GM18498 (cell line): ENCODE data around the gene ADARB2.

Experiments used
- ATAC-seq: cut with Tn5 transposase; IDR thresholded peaks from one replicate; pipeline ENCODE4 v1.9.1; 2021; ENCODE audit warnings: mild to moderate bottlenecking, moderate library complexity; ENCODE audit not compliant: unreplicated experiment

ADARB2 gene

DNA sequence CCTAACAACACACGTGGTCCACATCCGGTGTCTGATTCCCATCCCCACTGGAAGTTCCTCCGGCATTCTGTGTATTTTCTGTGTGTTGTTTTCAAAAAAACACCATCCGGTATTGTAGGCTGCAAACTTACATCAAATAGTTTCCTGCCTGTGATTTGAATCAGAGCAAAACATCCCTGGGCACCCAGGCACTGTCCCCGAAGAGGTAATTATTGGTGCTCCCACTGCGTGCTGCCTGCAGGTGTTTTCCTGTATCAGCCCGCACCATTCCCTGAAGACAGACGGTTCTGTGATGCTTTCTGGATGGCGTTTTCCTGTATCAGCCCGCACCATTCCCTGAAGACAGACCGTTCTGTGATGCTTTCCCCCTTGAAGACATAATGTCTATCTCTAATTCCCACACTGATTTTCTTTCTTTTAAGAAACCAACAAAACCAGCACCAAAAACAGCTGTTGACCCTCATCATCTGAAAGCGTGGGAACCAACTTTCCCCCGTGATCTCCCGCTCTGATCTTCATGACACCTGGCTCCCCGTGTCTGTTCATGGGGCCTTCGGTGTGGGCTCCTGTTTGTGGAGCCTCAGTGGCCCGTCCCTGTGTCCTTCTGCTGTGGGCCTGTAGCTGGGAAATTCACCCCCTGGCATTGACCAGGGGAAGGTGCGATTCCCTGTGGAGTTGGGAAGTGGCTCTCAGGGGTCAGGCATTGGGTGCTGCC is 205.3 kb downstream of the ADARB2 start:
- no peak for ATAC-seq

DNA sequence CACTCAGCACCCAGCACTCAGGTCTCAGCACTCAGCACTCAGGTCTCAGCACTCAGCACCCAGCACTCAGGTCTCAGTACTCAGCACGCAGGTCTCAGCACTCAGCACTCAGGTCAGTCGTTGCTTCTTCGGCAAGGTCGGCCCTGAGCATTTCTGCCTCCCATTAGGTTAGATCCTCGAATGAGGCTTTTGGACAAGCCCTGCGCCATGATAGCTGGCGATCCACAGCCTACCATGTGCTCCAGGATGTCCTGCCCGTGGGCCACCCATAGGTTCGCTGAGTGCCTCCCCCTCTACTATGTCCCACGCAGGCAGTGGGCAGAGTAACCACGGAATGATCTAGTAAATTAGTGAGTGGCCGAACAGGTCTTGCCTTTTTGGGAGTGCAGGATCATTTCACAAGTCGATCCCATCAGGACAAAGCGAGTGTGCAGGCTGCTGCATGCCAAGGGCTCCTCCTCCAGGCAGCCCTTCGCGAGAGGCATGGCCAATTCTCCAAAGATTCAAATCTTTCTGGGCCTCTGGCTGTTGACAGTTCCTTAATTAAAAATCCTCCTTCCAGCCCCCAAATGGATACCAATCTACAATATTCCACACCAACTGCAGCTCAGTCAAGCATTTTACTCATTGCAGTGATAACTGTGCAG is 206.3 kb downstream of the ADARB2 start:
- ATAC-seq: no peak

DNA sequence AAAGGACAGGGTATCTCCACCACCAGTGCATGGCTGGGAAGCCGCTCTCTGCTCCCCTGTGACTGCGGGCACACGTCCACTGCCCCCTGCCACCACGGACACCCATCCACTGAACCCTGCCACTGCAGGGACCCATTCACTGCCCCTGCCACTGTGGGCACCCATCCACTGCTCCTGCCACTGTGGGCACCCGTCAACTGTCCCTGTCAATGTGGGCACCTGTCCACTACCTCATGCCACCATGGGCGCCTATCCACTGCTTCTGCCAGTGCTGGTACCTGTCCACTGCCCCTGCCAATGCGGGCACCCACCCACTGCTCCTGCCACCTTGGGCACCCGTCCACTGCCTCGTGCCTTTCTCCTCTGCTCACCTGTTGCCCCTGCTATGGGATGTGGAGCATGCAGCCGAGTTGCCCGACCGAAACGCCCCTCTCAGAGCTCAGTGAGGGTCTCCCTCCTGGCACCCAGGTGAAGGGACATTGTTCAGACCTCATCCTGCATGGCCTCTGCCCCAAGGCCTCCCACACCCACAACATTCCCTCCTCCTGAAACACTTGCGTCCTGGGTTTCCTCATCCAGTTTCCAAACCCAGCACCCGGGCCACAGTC is 207.4 kb downstream of the ADARB2 start:
- no peak for ATAC-seq

DNA sequence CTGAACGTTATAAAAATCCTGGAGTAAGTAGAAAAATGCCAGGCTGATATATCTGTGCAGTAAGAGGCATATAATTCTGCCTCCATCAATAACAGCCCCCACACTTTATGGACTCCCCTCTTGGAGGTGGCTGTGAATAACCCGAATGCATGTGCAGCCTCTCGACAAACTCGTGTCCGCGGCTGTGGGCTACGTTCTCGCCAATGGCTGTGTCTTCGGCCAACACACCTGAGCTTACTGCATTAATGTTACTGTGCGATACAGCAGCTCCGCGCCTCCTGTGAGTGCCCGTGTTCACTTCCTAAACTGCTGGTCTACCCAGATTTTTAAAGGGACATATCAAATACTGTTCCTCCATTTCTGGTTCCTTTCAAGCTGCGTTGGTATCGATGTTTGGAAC is 209.4 kb downstream of the ADARB2 start:
- no peak for ATAC-seq

DNA sequence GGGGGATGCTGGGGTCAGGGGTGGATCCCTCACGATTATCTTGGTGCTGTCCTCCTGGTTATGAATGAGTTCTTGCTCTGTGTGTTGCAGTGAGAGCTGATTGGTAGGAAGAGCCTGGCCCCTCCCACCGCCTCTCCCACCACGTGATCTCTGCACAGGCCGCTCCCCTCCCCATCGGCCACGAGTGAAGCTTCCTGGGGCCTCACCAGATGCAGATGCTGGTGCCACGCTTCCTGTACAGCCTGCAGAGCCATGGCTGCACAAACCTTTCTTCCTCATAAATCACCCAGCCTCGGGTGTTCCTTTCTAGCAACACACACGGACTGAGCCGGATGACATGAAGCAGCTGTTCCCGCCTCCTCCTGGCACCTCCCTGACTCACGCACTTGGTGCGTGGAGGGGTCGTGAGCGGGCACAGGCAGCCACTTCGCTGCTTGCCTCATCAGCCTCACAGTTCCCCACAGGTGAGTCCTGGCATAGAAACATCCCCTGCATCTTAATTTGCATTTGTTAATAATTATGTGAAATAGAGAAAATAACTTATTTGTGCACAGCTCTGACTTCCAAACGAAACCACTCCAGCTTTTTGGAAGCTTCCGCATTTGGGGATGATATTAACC is 210.8 kb downstream of the ADARB2 start:
- no peak for ATAC-seq

DNA sequence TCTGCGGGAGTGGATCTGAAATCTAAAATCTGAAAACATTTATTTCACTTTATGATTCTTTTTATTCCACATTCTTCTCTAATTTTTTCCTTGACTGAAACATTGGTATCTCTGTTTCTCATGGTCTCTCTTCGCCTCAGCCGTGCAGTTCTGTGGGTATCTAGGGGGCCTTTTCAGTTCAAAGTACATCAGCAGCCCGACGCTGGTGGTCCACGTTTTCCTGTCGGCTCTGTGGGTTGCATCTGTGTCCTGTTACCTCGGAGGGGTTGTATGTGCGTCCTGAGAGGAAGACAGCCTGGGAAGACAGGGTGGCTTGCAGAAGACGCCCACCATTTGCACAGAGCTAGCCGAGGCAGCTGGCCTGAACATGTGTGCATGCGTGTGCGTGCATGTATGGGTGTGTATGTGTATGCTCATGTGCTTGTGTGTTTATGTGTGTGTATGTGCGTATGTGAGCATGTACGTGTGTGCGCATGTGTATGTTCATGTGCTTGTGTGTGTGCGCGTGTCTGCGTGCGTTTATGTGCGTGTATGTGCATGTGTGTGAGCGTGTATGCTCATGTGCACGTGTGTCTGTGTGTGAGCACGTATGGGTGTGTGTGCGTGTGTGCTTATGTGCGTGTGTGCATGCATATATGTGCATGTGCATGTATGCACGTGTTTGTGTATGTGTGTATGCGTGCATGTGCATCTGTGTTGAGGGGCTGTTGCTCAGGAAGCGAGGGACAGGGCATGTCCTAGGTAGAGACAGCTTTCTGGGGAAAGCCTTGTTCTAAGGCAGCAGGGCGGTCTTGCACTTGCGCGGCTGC is 211.8 kb downstream of the ADARB2 start:
- ATAC-seq: no peak

DNA sequence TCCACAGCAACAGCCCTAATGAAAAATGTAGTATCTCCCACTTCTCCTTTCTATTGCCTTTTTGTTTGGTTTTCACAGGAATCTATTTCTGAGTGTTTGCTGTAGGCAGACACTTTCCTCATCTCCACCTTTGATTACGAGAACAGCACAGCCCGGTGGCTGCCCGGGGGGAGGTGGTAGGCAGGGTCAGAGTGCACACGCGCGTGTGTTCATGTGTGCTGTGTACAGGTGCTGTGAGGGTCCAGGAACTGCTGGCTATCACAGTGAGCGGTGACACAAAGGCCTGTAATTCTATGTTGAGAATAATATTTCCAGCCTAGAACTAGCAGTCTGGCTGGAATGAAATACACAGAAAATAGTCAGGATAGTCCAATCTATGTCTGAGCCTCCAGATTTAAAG is 212.8 kb downstream of the ADARB2 start:
- no peak for ATAC-seq

DNA sequence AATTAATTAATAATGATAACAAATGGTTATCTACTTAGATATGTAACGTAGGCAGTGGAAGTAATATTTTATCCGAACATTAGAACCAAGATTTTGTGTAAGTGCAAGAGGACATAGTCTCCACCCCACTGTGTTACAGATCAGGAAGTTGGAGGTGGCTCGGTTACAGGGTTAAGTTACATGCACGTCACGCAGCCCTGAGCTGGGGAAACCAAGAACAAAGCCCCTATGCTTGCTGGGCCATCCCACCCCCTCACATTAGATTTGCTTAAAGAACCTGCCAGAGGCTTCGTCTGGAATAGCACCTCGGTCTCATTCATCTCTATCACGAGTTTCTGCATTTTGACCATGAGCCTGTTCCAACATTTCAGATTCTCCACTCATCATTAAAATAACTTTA is 214.1 kb downstream of the ADARB2 start:
- no peak for ATAC-seq

DNA sequence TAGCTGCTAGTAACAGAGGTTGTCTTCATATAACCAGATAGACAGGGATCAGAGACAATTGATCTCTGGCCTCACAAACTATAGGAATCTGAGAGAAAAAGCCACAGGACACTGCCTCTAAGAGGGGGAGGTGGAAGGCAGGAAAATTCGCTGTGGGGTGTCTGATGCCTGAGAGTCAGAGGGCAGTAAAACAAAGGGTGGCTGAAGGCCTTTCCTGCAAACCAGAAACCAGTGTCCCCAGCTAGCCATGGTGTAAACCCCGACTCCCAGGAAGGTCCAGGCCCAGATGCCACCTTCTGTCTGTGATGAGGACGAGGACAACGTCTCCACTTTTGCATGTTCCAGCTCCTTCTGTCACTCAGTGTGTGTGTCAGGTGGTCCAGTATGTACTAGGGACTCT is 215.1 kb downstream of the ADARB2 start:
- ATAC-seq: no peak

DNA sequence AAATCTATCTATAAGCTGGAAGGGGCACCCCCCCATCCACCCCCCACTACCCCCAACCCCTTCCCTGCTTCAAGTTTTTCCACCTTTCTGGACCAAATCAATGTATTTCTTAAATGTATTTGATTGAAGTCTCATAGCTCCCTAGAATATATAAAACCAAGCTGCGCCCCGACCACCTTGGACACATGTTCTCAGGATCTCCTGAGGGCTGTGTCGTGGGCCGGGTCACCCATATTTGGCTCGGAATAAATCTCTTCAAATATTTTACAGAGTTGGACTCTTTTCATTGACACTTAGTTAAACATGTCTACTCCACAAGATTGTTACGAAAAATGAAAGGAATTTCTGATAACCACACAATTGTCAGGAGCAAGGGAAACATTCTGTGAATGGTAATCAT is 215.6 kb downstream of the ADARB2 start:
- ATAC-seq: no peak

DNA sequence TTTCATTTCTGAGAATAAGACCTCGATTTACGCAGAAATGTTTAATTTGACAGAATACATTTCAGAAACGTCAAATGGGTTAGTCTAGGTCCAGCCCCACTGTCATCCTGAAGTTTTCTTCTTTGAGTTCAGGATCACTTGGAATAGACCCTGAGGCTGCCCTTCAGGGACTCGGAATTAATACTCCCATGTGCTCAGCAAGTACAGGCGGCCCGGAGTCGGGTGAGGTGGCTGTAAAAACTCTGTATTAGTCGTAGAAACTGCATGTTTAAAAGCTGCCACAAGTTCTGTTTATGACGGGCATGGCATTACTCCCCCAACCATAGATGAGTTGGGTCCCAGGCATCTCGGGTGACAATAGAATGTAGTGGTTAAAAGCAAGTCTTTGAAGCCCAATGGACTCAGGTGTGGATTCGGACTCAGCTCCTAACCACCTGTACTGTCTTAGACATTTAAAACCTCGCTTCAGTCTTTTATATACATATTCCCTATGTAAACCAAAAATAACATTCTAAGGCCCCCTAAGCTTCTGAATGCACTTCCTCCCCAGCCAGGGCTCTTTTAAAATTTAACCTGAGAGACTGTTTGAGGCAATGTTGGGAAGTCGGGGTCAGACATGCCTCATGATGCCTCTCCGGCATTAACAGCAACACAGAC is 216.3 kb downstream of the ADARB2 start:
- ATAC-seq: no peak

DNA sequence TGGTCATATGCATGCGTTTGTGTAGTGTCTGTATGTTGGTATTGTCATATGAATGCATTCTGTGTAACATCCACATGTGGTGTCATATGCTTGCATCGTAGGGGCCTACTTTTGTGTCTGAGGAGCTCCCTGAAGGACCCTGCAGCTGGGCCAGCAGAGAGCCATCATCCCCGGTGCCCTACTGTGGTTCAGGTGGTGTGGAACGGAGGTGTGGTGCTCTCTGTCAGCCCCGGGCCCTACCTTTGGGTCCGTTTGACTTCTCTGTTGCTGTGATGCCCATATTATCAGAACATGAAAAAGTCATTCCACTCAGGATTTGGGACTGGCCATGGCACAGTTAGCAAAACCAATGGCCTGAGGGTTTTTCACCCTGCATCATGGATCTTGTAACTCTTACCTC is 217.9 kb downstream of the ADARB2 start:
- no peak for ATAC-seq

DNA sequence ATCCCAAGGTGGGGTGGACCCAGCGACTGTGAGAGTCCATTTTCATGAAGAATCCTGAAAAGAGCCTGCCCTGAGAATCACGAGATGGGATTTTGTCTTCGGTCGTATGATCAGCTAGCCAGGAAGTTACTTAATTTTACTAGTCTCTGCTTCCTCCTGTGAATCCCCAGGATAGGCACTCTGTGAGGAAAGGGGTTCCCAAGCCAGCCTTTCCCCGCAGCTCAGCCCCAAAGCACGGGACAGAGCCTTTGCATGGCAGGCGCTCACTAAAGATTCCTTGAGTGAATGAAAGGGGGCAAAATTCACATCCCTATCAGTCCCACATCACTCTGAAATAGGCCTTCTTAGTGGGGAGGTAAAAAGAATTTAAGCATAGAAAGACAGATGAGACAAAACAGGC is 219.6 kb downstream of the ADARB2 start:
- ATAC-seq: no peak

DNA sequence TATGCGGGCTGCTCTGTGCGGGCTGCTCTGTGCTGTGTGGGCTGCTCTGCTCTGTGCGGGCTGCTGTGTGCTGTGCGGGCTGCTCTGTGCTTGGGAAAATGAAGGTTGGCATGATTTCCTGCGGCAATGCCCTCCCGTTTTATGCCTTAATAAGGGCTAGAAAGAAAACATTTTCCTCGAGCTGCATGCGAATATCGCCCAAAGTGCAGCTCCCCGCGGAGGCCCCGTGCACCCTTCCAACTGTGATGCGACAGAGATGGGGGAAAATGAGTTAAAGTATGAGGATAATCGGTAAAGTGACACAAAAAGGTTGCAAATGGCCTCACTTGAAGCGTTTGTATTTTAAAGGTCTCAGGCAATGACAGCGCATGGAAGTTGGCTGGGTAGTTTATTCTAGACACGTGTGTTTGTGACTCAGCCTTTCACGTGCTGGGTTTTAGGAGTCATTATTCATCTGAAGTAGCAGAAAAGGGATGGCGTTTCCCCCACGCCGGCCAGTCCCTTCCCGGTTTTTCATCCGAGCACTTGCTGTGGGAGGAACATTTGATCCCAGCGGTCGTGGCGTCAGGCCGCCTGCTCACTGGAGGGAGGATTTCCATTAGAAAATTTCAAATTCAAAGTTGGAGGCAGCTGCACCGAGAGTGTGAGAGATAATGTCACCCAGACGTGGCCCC is 220.7 kb downstream of the ADARB2 start:
- ATAC-seq: no peak

DNA sequence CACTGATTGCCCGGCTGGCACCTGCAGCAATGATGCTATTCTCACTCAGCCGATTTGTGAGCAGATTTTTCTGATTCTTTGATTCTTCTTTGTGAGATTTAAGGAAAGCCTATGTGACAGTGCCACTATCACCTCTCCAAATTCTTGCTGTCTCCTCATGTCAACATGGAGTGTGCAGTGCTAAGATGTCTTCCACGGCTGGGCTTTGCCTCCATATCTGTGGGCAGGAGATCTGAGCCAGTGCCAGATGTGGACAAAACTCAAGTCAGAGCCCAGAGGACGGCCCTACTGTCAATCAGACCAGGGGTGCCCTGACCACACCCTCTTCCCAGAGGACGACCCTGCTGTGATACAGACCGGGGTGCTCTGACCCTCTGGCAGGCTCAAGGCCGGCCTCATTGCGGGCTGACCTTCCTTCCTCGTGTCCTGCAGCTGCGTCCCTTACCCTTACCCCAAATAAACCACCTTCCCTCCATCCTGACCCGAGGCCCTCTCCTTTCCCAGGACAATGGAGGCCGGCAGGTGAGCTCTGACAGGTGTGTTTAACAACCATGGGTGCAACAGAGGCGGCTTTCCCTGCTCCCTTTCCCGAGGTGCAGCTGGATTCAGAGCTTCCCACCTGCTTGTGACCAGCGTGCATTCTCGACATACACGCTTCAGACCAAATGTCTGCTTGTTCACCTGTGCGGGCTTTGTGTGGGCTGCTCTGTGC is 221.4 kb downstream of the ADARB2 start:
- no peak for ATAC-seq

DNA sequence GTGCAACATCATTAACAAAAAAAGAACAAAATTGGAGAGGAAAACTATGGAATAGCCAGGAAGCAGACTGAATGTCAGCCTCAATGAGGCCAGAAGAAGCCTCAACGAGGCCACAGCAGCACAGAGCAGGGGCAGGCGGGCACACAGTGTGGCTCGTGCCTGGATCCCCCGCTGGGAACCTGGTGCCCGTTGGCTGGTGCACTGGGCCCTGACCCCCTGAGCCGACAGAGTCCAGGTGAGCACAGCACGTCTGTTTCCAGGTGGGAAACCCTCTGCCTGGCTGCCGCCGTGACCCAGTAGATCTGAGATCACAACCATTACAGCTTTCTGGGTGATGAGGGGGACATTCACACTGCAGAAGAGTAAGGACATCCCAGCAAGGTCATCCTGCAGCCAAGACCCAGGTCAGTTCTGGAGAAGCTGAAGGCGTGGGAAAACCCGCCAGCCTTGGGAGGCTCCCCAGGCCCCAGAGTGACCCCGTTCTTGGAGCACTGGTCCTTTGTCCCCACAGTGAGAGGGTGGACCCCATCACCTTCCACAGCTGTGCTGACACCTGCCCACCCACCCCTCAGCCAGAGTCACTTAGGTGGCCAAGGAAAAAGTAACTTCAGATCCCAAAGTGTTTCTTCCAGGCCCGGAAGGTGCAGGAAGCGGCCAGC is 222.1 kb downstream of the ADARB2 start:
- no peak for ATAC-seq

DNA sequence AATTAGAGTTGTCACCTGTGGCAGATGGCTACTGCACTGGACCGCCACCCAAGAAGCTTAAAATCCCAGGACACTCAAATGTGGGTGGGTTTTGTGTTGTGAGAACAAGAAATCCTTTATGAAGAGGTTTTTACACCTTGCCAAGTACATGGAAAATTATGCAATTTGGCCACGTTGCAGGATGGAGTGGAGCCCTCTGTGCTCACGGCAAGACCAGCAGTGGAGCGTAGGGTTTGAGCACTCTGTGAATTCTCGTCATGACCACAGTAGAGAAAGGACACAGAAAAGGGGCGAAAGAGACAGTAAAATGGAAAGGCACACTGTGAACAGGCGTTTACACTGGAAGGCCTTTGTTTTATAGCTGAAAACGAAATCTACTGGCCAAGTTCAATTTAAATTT is 222.6 kb downstream of the ADARB2 start:
- no peak for ATAC-seq

DNA sequence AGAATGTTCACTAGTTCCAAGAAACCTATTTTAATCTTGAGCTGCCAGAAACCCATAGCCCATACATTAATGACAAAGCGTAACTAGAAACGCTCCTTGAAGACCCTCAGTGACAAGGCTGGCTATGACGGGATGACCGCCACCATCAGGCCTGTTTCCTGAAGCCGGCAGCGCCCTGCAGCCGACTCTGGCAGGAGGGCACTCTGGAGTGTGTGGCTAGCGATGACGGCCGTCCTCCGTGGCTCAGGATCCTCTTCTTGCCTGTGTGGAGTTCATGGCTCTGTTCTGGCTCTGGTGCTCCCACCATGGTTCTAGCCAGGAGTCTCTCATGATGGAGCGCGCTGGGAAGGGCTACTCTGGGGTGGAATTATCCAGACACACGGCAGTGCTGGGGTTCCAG is 224.1 kb downstream of the ADARB2 start:
- ATAC-seq: no peak

DNA sequence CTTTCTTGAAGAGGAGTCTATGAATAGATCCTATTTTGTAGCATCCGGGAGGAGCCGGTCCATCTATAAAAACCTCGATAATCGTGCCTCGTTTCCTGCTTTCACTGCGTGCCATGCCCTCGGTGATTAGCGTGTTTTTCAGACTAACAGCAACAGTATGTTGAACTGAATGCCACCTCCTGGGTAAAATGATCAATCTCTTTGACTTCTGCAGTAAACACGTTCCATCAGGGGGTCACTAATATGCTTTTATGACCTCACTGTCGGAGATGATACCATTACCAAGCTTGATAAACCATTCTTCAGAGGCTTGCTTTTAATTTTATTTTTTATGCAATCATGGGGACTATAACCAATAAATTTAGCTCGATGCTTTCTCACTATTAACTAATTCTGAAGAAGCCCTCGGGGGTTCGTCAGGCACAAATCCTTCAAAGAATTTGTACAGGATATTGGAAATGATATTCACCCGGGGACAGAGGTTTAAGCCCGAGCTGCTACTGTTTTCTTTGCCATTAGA is 228.3 kb downstream of the ADARB2 start:
- ATAC-seq: no peak
